Keratinocyte (primary cell): ENCODE results near the gene TRIM13.
"Not testable (repeated sequence)": the region's sequence is repeated elsewhere in the genome, so short reads cannot be mapped to it uniquely, and the experiment has no call there.

Experiments used
- EZH2 ChIP-seq: IDR thresholded peaks from one replicate; pipeline ENCODE4 v1.6.1; 2012; ENCODE audit warnings: inconsistent platforms, mild to moderate bottlenecking, low read length, moderate library complexity
- TF ChIP-seq, protein P1 (sequence below), 3 experiments: IDR thresholded peaks in 1 of 3; conservative IDR thresholded peaks in 1 of 3; optimal IDR thresholded peaks in 1 of 3; 2 replicates in 2 of 3; 3 replicates in 1 of 3; pipeline versions ENCODE3 to v1.5.1; 2011; ENCODE audit warnings: low read length in 3 of 3, mild to moderate bottlenecking in 3 of 3, moderate library complexity in 2 of 3, control low read depth in 1 of 3, inconsistent platforms in 1 of 3; ENCODE audit not compliant: insufficient read depth in 2 of 3; ENCODE audit errors: extremely low read depth in 1 of 3

DNA sequence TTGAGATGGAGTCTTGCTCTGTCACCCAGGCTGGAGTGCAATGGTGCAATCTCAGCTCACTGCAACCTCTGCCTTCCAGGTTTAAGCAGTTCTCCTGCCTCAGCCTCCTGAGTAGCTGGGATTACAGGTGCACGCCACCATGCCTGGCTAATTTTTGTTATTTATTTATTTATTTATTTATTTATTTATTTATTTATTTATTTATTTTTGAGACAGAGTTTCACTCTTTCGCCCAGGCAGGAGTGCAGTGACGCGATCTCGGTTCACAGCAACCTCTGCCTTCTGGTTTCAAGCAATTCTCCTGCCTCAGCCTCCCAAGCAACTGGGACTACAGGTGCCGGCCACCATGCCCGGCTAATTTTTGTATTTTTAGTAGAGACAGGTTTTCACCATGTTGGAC lies 65.5 kb downstream of the TRIM13 start:
- TF ChIP-seq, protein P1, sequence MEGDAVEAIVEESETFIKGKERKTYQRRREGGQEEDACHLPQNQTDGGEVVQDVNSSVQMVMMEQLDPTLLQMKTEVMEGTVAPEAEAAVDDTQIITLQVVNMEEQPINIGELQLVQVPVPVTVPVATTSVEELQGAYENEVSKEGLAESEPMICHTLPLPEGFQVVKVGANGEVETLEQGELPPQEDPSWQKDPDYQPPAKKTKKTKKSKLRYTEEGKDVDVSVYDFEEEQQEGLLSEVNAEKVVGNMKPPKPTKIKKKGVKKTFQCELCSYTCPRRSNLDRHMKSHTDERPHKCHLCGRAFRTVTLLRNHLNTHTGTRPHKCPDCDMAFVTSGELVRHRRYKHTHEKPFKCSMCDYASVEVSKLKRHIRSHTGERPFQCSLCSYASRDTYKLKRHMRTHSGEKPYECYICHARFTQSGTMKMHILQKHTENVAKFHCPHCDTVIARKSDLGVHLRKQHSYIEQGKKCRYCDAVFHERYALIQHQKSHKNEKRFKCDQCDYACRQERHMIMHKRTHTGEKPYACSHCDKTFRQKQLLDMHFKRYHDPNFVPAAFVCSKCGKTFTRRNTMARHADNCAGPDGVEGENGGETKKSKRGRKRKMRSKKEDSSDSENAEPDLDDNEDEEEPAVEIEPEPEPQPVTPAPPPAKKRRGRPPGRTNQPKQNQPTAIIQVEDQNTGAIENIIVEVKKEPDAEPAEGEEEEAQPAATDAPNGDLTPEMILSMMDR (optimal IDR thresholded peaks at IDR 0.05 in 1 of 3, IDR thresholded peaks at IDR 0.05 in 1 of 3, conservative IDR thresholded peaks at IDR 0.05 in 1 of 3; ENCODE audit: extremely low read depth in 1 of 3, insufficient read depth in 2 of 3, low read length in 3 of 3): not testable (repeated sequence)
- not testable (repeated sequence) for TF ChIP-seq EZH2
